Measurements from ENCODE around the gene FBXO31. TPM values are rescaled to one million over a fixed set of nuclear protein-coding genes. Genes with fewer than 3 reads are reported as not detected.

Gene FBXO31
- total and polyA plus RNA-seq, 2 of the 8 experiments (the other 6 are each of a cell fraction or from before 2014, with no cell fraction given) = 8.3 to 21.6 TPM

DNA sequence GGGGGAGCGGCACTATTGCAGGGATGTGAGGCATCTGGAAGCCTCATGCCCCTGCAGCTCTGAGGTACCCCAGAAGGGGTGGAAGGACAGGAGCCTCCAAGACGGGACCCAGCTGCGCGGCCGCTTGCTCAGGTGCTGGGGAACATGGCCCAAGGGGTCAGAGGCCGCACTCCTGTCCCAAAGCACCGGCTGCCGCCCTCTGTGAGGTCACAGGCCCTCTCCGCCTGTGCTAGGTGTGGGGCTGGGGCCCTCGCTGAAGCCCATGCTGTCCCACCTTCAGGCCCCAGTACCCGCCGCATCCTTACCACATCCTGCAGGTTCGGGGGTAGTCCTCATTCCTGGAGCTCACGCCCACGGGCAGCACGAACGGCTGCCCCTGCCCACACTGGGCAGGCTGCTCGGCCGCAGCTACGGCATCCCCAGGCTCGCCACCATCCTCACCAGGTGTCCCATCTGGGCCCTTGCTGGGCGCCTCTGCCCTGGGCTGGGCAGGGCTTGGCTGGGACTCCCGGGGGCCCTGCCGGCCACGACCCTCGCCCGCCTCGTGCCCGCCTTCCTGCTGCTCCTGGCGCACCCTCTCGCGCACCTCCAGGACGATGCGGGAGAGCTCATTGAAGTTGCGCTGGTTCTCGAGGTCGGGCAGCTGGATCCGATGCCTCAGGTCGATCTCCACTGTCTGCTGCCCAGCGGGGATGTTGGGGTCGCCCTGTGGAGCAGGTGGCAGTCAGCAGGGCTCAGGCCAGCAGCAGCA, 49.8 kb downstream of the FBXO31 start:
- H2BK12ac ChIP-seq (ENCODE audit: low read depth, low read length) = no peak overlapping the region
- FAIRE-seq (no peak), DNase-seq (ENCODE audit: low read depth in 1 of 2, low spot score in 2 of 2) (no peak)
- no peak overlapping the region for H2BK120ac ChIP-seq (replicated peaks; ENCODE audit: low read depth, low read length)
- ChIA-PET POLR2A (ENCODE audit: partially characterized antibody) (interaction anchor here (1.1 to 2.5 kb wide), 4 partner anchors 9 to 50 kb away, joined by 3 to 10 read pairs (median 4); partner anchors contain the start of genes C16orf95 and FBXO31), CTCF (ENCODE audit: partially characterized antibody) (interaction anchor here (0.6 to 3.0 kb wide), 4 partner anchors 10 to 455 kb away, joined by 3 to 14 read pairs (median 6); no protein-coding TSS in a partner anchor)
- no peak overlapping the region for H3K56ac ChIP-seq (replicated peaks; ENCODE audit: insufficient read length, low read depth, low read length)
- H3K36me3 ChIP-seq (ENCODE audit: control insufficient read depth in 2 of 4, insufficient read depth in 4 of 4, low read length in 3 of 4) = peaks cover 0 to 14% (median 5%) of the 10 kb centered on the region in 4 experiments; a peak in 5 of 8 replicates
- H2AK5ac ChIP-seq (ENCODE audit: low read depth, low read length) = no peak overlapping the region
- no peak overlapping the region for H2BK20ac ChIP-seq (ENCODE audit: low read length)
- H4K20me1 ChIP-seq (replicated peaks in 1 of 2; ENCODE audit: control insufficient read depth in 1 of 2, insufficient read depth in 2 of 2, low read length in 2 of 2) = peaks cover 7 to 9% of the 10 kb centered on the region in 2 experiments
- no peak overlapping the region for H3K4ac ChIP-seq (replicated peaks; ENCODE audit: insufficient read length, low read depth, low read length)
- no peak overlapping the region for H4K91ac ChIP-seq (replicated peaks; ENCODE audit: insufficient read length, low read length)
- H2AFZ ChIP-seq (ENCODE audit: low read length) = no peak overlapping the region
- H3K9ac ChIP-seq (replicated peaks in 1 of 4; ENCODE audit: extremely low read depth in 1 of 4, low read depth in 3 of 4, low read length in 3 of 4) = no peak overlapping the region
- no peak overlapping the region for H4K8ac ChIP-seq (ENCODE audit: extremely low read depth, insufficient read depth, low read length)
- no peak overlapping the region for H3K27ac ChIP-seq (ENCODE audit: low read depth, low read length)
- 0 out of 2 replicates have a peak, but pooled peaks cover 2% of the 10 kb centered on the region for H3K79me1 ChIP-seq (ENCODE audit: low read depth, low read length)
- no peaks in the 10 kb centered on the region for H3K9me3 ChIP-seq (ENCODE audit: insufficient read depth in 2 of 2, low read depth in 1 of 2, low read length in 1 of 2)
- no peak overlapping the region for H3K18ac ChIP-seq (ENCODE audit: extremely low read depth, low read length)
- no peak overlapping the region for H2BK5ac ChIP-seq (ENCODE audit: low read depth, low read length)
- no peak overlapping the region for H2BK15ac ChIP-seq (ENCODE audit: low read length)
- H3K4me2 ChIP-seq (ENCODE audit: insufficient read depth in 1 of 2, low read depth in 2 of 2, low read length in 2 of 2) = no peak overlapping the region
- no peaks in the 10 kb centered on the region for H3K27me3 ChIP-seq (replicated peaks in 1 of 4; ENCODE audit: control insufficient read depth in 3 of 4, extremely low read depth in 1 of 4, insufficient read depth in 3 of 4, low read length in 3 of 4)
- H3K14ac ChIP-seq (ENCODE audit: insufficient read length) = no peak overlapping the region
- no peaks in the 10 kb centered on the region for H3K4me1 ChIP-seq (replicated peaks in 1 of 4; ENCODE audit: control insufficient read depth in 3 of 4, insufficient read depth in 4 of 4, low read length in 3 of 4)
- 89% methylated on average over 40 of the region's 41 CpGs; no CpG with 5 or more reads in 1 of the 2 experiments for WGBS, 2 experiments (ENCODE audit: extremely low coverage in 1 of 2, insufficient coverage in 1 of 2, insufficient read length in 1 of 2, insufficient replicate concordance in 2 of 2, low coverage in 1 of 2, low lambda C conversion rate in 2 of 2, missing lambda C conversion rate in 1 of 2)
- no peak overlapping the region for H3K4me3 ChIP-seq (ENCODE audit: extremely low read depth in 1 of 4, insufficient read depth in 2 of 4, low read depth in 3 of 4, low read length in 4 of 4)
- H3K23ac ChIP-seq (ENCODE audit: insufficient read length) = no peak overlapping the region
- no peaks in the 10 kb centered on the region for H3K79me2 ChIP-seq (ENCODE audit: control insufficient read depth in 1 of 2, insufficient read depth in 2 of 2, low read length in 2 of 2)
- 0 out of 2 replicates have a peak, but pooled peaks cover 2% of the 10 kb centered on the region for H3K23me2 ChIP-seq (ENCODE audit: low read depth, low read length)
- no peak overlapping the region for H4K5ac ChIP-seq (ENCODE audit: insufficient read length, low read depth, low read length)
- TF ChIP-seq SIRT6 (IDR thresholded peaks at IDR 0.05; ENCODE audit: low read length) (no peak), TAF1 (IDR thresholded peaks at IDR 0.05; ENCODE audit: low read depth, low read length) (no peak), TAF7 (optimal IDR thresholded peaks at IDR 0.05; ENCODE audit: borderline replicate concordance, low read depth, low read length) (no peak), MAFK (IDR thresholded peaks at IDR 0.05; ENCODE audit: low read depth, low read length) (no peak), PHF8 (conservative IDR thresholded peaks at IDR 0.05; ENCODE audit: low read depth, low read length) (no peak), ZNF274 (IDR thresholded peaks at IDR 0.05; ENCODE audit: borderline replicate concordance, extremely low read depth, low read length) (no peak), TCF12 (IDR thresholded peaks at IDR 0.05; ENCODE audit: low read depth, low read length) (no peak), CBX5 (IDR thresholded peaks at IDR 0.05; ENCODE audit: low read depth, low read length) (no peak), BACH1 (IDR thresholded peaks at IDR 0.05; ENCODE audit: low read length) (no peak), POLR2A (IDR thresholded peaks at IDR 0.05; ENCODE audit: control extremely low read depth in 1 of 2, low read depth in 2 of 2, low read length in 2 of 2) (no peak), RNF2 (IDR thresholded peaks at IDR 0.05; ENCODE audit: borderline replicate concordance, low read depth, low read length, missing control alignments, poor library complexity, severe bottlenecking) (no peak)
- TF ChIP-seq, protein P1, sequence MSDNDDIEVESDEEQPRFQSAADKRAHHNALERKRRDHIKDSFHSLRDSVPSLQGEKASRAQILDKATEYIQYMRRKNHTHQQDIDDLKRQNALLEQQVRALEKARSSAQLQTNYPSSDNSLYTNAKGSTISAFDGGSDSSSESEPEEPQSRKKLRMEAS (IDR thresholded peaks at IDR 0.05) = no peak

Measured in H1 (cell line).